Choroid plexus epithelial cell (primary cell): ENCODE measurements around the gene NTNG2.

Experiments used
- DNase-seq: peaks from one replicate; pipeline ENCODE4 v3.0.0-alpha.2; 2010; ENCODE audit warnings: low read depth
- H3K4me3 ChIP-seq: 2 replicates; pipeline ENCODE4 v1.5.1; 2011; ENCODE audit warnings: low read depth, mild to moderate bottlenecking, control low read depth, low read length, moderate library complexity
- CTCF ChIP-seq: conservative IDR thresholded peaks from 2 replicates; pipeline ENCODE4 v1.5.1; 2011; ENCODE audit warnings: low read depth, mild to moderate bottlenecking, control low read depth, inconsistent platforms, low read length, moderate library complexity

Gene NTNG2

DNA sequence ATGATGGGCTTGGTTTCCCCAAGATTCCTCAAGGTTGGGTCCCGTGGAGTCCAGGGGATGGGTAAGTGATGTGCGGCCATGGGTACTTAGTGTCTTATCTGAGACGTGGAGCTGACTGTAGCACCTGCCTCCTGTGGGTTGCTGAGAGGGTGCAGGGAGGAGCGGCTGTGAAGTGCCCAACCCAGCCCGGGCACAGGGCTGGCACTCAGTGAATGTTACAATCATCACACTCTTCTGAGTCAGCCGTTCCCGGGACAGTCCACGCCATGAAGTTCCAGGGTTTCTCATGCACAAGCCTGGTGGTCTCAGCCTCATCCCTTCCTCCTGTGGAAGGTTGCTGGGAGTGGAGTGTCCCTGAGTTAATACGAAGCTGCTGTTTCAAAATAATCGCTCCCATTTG, 29.1 kb downstream of the NTNG2 start:
- DNase-seq, result no peak
- TF ChIP-seq CTCF, result no peak
- no peak overlapping the region for H3K4me3 ChIP-seq

DNA sequence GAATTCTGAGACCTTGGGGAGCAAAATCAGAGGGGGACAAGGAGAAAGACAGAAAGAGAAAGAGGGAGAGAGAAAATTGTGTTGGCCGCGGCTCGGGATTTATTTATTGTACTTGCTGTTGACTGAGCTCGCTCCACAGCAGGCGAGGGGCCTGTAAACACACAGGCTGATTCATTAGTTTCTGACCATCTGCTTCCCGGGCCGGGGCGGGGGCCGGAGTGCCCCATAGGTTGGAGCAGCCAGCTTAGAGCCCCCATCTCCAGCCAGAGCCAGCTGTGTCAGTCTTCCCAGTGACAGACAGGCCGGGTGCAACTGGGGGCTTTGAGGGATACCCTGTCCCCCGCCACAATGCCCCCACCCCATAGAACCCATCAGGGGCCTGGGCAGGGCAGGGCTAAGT, 30.9 kb downstream of the NTNG2 start:
- DNase-seq, result peak; percentile 36
- no peak overlapping the region for H3K4me3 ChIP-seq
- TF ChIP-seq CTCF, result no peak

GRCh38 chr9:132193227-132194124, 31.6 kb downstream of the NTNG2 start:
- DNase-seq, result no peak
- TF ChIP-seq CTCF, result no peak
- H3K4me3 ChIP-seq, result no peak overlapping the region

DNA sequence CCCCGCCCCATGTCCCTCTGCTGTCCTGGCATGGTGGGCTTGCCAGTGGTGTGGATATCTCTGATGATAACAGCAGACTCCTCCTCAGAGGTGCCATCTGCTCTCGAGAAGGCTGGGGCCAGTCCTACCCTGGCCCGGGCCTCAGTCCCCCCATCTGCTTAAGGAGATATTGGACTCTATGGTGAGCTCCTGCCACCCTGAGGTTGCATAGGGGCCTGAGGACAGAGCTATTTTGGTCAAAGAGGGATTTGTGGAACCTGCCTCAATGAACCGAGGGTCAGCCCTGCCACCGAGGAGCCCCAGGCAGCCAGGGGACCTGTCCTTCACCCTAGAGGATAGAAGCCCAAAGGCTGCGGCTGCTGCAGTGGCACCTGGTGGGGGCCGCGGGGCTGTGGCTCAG, 32.6 kb downstream of the NTNG2 start:
- no peak overlapping the region for H3K4me3 ChIP-seq
- TF ChIP-seq CTCF, result no peak
- no peak for DNase-seq

DNA sequence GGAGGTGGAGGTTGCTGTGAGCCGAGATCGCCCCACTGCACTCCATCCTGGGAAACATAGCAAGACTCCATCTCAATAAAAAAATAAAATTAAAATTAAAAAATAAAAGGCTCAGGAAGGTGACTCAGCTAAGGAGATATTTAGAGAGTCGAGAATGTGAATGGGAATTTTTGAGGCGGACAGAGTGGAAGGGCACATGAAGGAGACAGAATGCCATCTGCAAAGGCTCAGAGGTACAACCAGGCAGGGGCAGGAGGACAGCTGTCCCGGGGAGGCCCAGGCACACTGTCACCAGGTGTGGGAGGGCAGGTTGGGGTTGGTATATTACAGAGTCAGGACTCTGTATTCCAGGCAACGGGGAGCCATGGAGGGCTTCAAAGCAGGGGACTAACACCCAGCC, 35.5 kb downstream of the NTNG2 start:
- H3K4me3 ChIP-seq, result no peak overlapping the region
- DNase-seq, result no peak
- no peak for TF ChIP-seq CTCF

- TF ChIP-seq CTCF, result no peak
- H3K4me3 ChIP-seq, result no peak overlapping the region
- no peak for DNase-seq
Observed at GRCh38 chr9:132197856-132198550, 36.1 kb downstream of the NTNG2 start.
